ENCODE measurements around the gene MBTD1.

MBTD1 gene

GRCh38 chr17:51224402-51225262 lies 35.2 kb downstream of the MBTD1 start:
- Histone ChIP-seq H3K36me3 (ENCODE audit: insufficient read depth, low read length) (peaks cover 22% of the 10 kb centered on the region), H3K9ac (ENCODE audit: low read depth, low read length) (no peak overlapping the region), H3K27me3 (ENCODE audit: control insufficient read depth, insufficient read depth, low read length) (no peaks in the 10 kb centered on the region), H3K9me3 (replicated peaks; ENCODE audit: low read length) (no peaks in the 10 kb centered on the region), H3K4me3 (ENCODE audit: low read length) (no peak overlapping the region), H3K4me2 (ENCODE audit: low read length) (no peak overlapping the region), H3K4me1 (ENCODE audit: control insufficient read depth, insufficient read depth, low read length) (peaks cover 5% of the 10 kb centered on the region)

GRCh38 chr17:51221322-51221721 lies 38.5 kb downstream of the MBTD1 start:
- Histone ChIP-seq H3K9me3 (replicated peaks; ENCODE audit: low read length) (no peaks in the 10 kb centered on the region), H3K27me3 (ENCODE audit: control insufficient read depth, insufficient read depth, low read length) (no peaks in the 10 kb centered on the region), H3K4me2 (ENCODE audit: low read length) (no peak overlapping the region), H3K4me3 (ENCODE audit: low read length) (no peak overlapping the region), H3K4me1 (ENCODE audit: control insufficient read depth, insufficient read depth, low read length) (no peaks in the 10 kb centered on the region), H3K36me3 (ENCODE audit: insufficient read depth, low read length) (peaks cover 48% of the 10 kb centered on the region), H3K9ac (ENCODE audit: low read depth, low read length) (no peak overlapping the region)

- no peaks in the 10 kb centered on the region for H3K4me1 ChIP-seq (ENCODE audit: control insufficient read depth, insufficient read depth, low read length)
Observed at GRCh38 chr17:51217946-51218345, 41.9 kb downstream of the MBTD1 start.

GRCh38 chr17:51214920-51215319 lies 44.9 kb downstream of the MBTD1 start:
- H3K4me2 ChIP-seq (ENCODE audit: low read length) = no peak overlapping the region
- peaks cover 50% of the 10 kb centered on the region for H3K36me3 ChIP-seq (ENCODE audit: insufficient read depth, low read length)
- H3K4me3 ChIP-seq (ENCODE audit: low read length) = no peak overlapping the region
- H3K9ac ChIP-seq (ENCODE audit: low read depth, low read length) = no peak overlapping the region
- H3K4me1 ChIP-seq (ENCODE audit: control insufficient read depth, insufficient read depth, low read length) = no peaks in the 10 kb centered on the region
- no peaks in the 10 kb centered on the region for H3K9me3 ChIP-seq (replicated peaks; ENCODE audit: low read length)
- H3K27me3 ChIP-seq (ENCODE audit: control insufficient read depth, insufficient read depth, low read length) = no peaks in the 10 kb centered on the region

More at GRCh38 chr17:51217946-51218345, 41.9 kb downstream of the MBTD1 start:
- Histone ChIP-seq H3K27me3 (ENCODE audit: control insufficient read depth, insufficient read depth, low read length) (no peaks in the 10 kb centered on the region), H3K9ac (ENCODE audit: low read depth, low read length) (no peak overlapping the region), H3K9me3 (replicated peaks; ENCODE audit: low read length) (no peaks in the 10 kb centered on the region), H3K4me2 (ENCODE audit: low read length) (no peak overlapping the region), H3K4me3 (ENCODE audit: low read length) (no peak overlapping the region), H3K36me3 (ENCODE audit: insufficient read depth, low read length) (peaks cover 51% of the 10 kb centered on the region)

- no peaks in the 10 kb centered on the region for H3K4me1 ChIP-seq (ENCODE audit: control insufficient read depth, insufficient read depth, low read length)
- no peaks in the 10 kb centered on the region for H3K27me3 ChIP-seq (ENCODE audit: control insufficient read depth, insufficient read depth, low read length)
- peaks cover 42% of the 10 kb centered on the region for H3K36me3 ChIP-seq (ENCODE audit: insufficient read depth, low read length)
- no peak overlapping the region for H3K4me2 ChIP-seq (ENCODE audit: low read length)
- H3K9ac ChIP-seq (ENCODE audit: low read depth, low read length) = no peak overlapping the region
- no peak overlapping the region for H3K4me3 ChIP-seq (ENCODE audit: low read length)
- no peaks in the 10 kb centered on the region for H3K9me3 ChIP-seq (replicated peaks; ENCODE audit: low read length)
Observed at GRCh38 chr17:51203838-51204237, 56.0 kb downstream of the MBTD1 start.

- Histone ChIP-seq H3K27me3 (ENCODE audit: control insufficient read depth, insufficient read depth, low read length) (no peaks in the 10 kb centered on the region), H3K4me3 (ENCODE audit: low read length) (no peak overlapping the region), H3K9me3 (replicated peaks; ENCODE audit: low read length) (no peaks in the 10 kb centered on the region), H3K4me1 (ENCODE audit: control insufficient read depth, insufficient read depth, low read length) (no peaks in the 10 kb centered on the region), H3K9ac (ENCODE audit: low read depth, low read length) (no peak overlapping the region), H3K36me3 (ENCODE audit: insufficient read depth, low read length) (peaks cover 52% of the 10 kb centered on the region), H3K4me2 (ENCODE audit: low read length) (no peak overlapping the region)
Observed at GRCh38 chr17:51200846-51201245, 59.0 kb downstream of the MBTD1 start.

GRCh38 chr17:51200295-51200694 lies 59.6 kb downstream of the MBTD1 start:
- Histone ChIP-seq H3K4me3 (ENCODE audit: low read length) (no peak overlapping the region), H3K9ac (ENCODE audit: low read depth, low read length) (no peak overlapping the region), H3K36me3 (ENCODE audit: insufficient read depth, low read length) (peaks cover 56% of the 10 kb centered on the region), H3K4me2 (ENCODE audit: low read length) (no peak overlapping the region), H3K9me3 (replicated peaks; ENCODE audit: low read length) (no peaks in the 10 kb centered on the region), H3K4me1 (ENCODE audit: control insufficient read depth, insufficient read depth, low read length) (no peaks in the 10 kb centered on the region), H3K27me3 (ENCODE audit: control insufficient read depth, insufficient read depth, low read length) (no peaks in the 10 kb centered on the region)

- peaks cover 60% of the 10 kb centered on the region for H3K36me3 ChIP-seq (ENCODE audit: insufficient read depth, low read length)
- H3K4me3 ChIP-seq (ENCODE audit: low read length) = no peak overlapping the region
- no peak overlapping the region for H3K4me2 ChIP-seq (ENCODE audit: low read length)
- no peaks in the 10 kb centered on the region for H3K9me3 ChIP-seq (replicated peaks; ENCODE audit: low read length)
- no peaks in the 10 kb centered on the region for H3K4me1 ChIP-seq (ENCODE audit: control insufficient read depth, insufficient read depth, low read length)
- no peaks in the 10 kb centered on the region for H3K27me3 ChIP-seq (ENCODE audit: control insufficient read depth, insufficient read depth, low read length)
- H3K9ac ChIP-seq (ENCODE audit: low read depth, low read length) = no peak overlapping the region
Observed at GRCh38 chr17:51197754-51198153, 62.1 kb downstream of the MBTD1 start.

- no peak overlapping the region for H3K4me2 ChIP-seq (ENCODE audit: low read length)
- no peaks in the 10 kb centered on the region for H3K4me1 ChIP-seq (ENCODE audit: control insufficient read depth, insufficient read depth, low read length)
- H3K4me3 ChIP-seq (ENCODE audit: low read length) = no peak overlapping the region
- H3K36me3 ChIP-seq (ENCODE audit: insufficient read depth, low read length) = peaks cover 43% of the 10 kb centered on the region
- H3K9ac ChIP-seq (ENCODE audit: low read depth, low read length) = no peak overlapping the region
- no peaks in the 10 kb centered on the region for H3K27me3 ChIP-seq (ENCODE audit: control insufficient read depth, insufficient read depth, low read length)
- no peaks in the 10 kb centered on the region for H3K9me3 ChIP-seq (replicated peaks; ENCODE audit: low read length)
Observed at GRCh38 chr17:51191895-51192294, 68.0 kb downstream of the MBTD1 start.

- Histone ChIP-seq H3K9me3 (replicated peaks; ENCODE audit: low read length) (no peaks in the 10 kb centered on the region), H3K27me3 (ENCODE audit: control insufficient read depth, insufficient read depth, low read length) (no peaks in the 10 kb centered on the region), H3K4me3 (ENCODE audit: low read length) (no peak overlapping the region), H3K4me2 (ENCODE audit: low read length) (no peak overlapping the region), H3K4me1 (ENCODE audit: control insufficient read depth, insufficient read depth, low read length) (no peaks in the 10 kb centered on the region), H3K9ac (ENCODE audit: low read depth, low read length) (no peak overlapping the region), H3K36me3 (ENCODE audit: insufficient read depth, low read length) (peaks cover 49% of the 10 kb centered on the region)
Observed at GRCh38 chr17:51189628-51190027, 70.2 kb downstream of the MBTD1 start.

GRCh38 chr17:51189162-51189561 lies 70.7 kb downstream of the MBTD1 start:
- Histone ChIP-seq H3K4me1 (ENCODE audit: control insufficient read depth, insufficient read depth, low read length) (no peaks in the 10 kb centered on the region), H3K36me3 (ENCODE audit: insufficient read depth, low read length) (peaks cover 49% of the 10 kb centered on the region), H3K27me3 (ENCODE audit: control insufficient read depth, insufficient read depth, low read length) (no peaks in the 10 kb centered on the region), H3K9ac (ENCODE audit: low read depth, low read length) (no peak overlapping the region), H3K4me3 (ENCODE audit: low read length) (no peak overlapping the region), H3K4me2 (ENCODE audit: low read length) (no peak overlapping the region), H3K9me3 (replicated peaks; ENCODE audit: low read length) (no peaks in the 10 kb centered on the region)

- Histone ChIP-seq H3K4me2 (ENCODE audit: low read length) (no peak overlapping the region), H3K9ac (ENCODE audit: low read depth, low read length) (no peak overlapping the region), H3K36me3 (ENCODE audit: insufficient read depth, low read length) (peaks cover 42% of the 10 kb centered on the region), H3K4me1 (ENCODE audit: control insufficient read depth, insufficient read depth, low read length) (no peaks in the 10 kb centered on the region), H3K9me3 (replicated peaks; ENCODE audit: low read length) (no peaks in the 10 kb centered on the region), H3K27me3 (ENCODE audit: control insufficient read depth, insufficient read depth, low read length) (no peaks in the 10 kb centered on the region), H3K4me3 (ENCODE audit: low read length) (no peak overlapping the region)
Observed at GRCh38 chr17:51188271-51188833, 71.5 kb downstream of the MBTD1 start.
